HG03066 (cell line): ENCODE measurements around the gene EFNA4.

ENCODE experiments used
- ATAC-seq: cut with Tn5 transposase; IDR thresholded peaks from one replicate; pipeline ENCODE4 v1.9.1; 2021; ENCODE audit warnings: low read depth; ENCODE audit not compliant: unreplicated experiment

The EFNA4 gene

GRCh38 chr1:155051342-155051776, 12.2 kb upstream of the EFNA4 start:
- ATAC-seq: no peak

- no peak for ATAC-seq
These were observed 11.7 kb upstream of the EFNA4 start for GRCh38 chr1:155051777-155052398.

GRCh38 chr1:155052439-155053395, 10.8 kb upstream of the EFNA4 start:
- ATAC-seq: no peak

- ATAC-seq: no peak
These were observed 9.9 kb upstream of the EFNA4 start for GRCh38 chr1:155053531-155054105.

- no peak for ATAC-seq
These were observed 6.4 kb upstream of the EFNA4 start for GRCh38 chr1:155057104-155057503.

GRCh38 chr1:155057788-155058211, 5.7 kb upstream of the EFNA4 start:
- ATAC-seq: no peak

- ATAC-seq: no peak
These were observed 2.8 kb upstream of the EFNA4 start for GRCh38 chr1:155060736-155061135.

- ATAC-seq: no peak
These were observed 2.0 kb upstream of the EFNA4 start for GRCh38 chr1:155061381-155062150.

GRCh38 chr1:155062151-155062686, 1.3 kb upstream of the EFNA4 start:
- ATAC-seq: no peak

- ATAC-seq: no peak
These were observed 683 bp upstream of the EFNA4 start for GRCh38 chr1:155062702-155063411.

GRCh38 chr1:155064111-155064831, 731 bp downstream of the EFNA4 start:
- no peak for ATAC-seq

- no peak for ATAC-seq
These were observed 1.4 kb downstream of the EFNA4 start for GRCh38 chr1:155064832-155065429.

GRCh38 chr1:155066777-155067176, 3.2 kb downstream of the EFNA4 start:
- ATAC-seq: no peak

- no peak for ATAC-seq
These were observed 5.1 kb downstream of the EFNA4 start for GRCh38 chr1:155068599-155068998.

- no peak for ATAC-seq
These were observed 6.1 kb downstream of the EFNA4 start for GRCh38 chr1:155069551-155070157.

GRCh38 chr1:155070158-155070621, 6.7 kb downstream of the EFNA4 start:
- ATAC-seq: no peak

GRCh38 chr1:155070721-155071569, 7.4 kb downstream of the EFNA4 start:
- ATAC-seq: no peak
